ENCODE data around the gene UGT1A10.
"Not testable (repeated sequence)": the region's sequence is repeated elsewhere in the genome, so short reads cannot be mapped to it uniquely, and the experiment has no call there.

UGT1A10 gene

DNA sequence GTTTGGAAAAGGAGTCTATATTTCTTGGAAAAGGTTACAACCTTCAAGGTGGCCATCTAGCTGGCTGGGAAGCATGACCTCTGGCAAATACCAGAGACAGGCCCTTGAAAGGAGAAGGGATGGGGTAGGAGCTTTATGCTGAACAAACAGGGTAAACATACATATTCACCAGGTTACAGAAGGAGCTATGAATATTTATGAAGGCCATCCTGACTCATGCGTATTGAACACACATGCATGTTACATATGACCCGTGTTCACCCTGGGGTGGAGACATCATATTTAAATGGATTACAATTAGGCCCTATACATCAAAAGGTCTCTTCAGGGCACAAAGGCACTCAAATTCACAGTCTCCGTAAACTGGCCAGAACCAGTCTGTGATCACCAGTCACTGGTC, 19.7 kb downstream of the UGT1A10 start:
- not testable (repeated sequence) for DNase-seq (ENCODE audit: low spot score)

GRCh38 chr2:233656443-233656842, 20.2 kb downstream of the UGT1A10 start:
- DNase-seq (ENCODE audit: low spot score) = no peak

DNA sequence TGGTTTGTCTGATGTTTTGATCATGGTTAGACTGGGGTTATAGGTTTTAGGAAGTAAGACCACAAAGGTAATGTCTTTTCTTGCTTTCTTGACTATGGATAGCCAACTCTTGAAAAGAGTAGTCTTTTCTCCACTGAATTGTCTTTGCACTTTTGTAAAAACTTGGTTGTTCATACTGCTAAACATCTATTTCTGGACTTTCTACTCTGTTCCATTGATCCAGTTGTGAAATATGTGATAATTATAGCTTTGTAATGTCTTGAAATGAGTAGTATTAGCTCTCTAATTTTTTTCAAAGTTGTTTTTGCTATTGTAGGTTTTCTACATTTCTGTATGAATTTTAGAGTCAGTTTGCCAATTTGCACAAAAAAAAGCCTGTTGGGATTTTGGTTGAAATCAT, 22.4 kb downstream of the UGT1A10 start:
- no peak for DNase-seq (ENCODE audit: low spot score)

- DNase-seq (ENCODE audit: low spot score) = no peak
Measured at GRCh38 chr2:233663911-233664310, 27.7 kb downstream of the UGT1A10 start.

DNA sequence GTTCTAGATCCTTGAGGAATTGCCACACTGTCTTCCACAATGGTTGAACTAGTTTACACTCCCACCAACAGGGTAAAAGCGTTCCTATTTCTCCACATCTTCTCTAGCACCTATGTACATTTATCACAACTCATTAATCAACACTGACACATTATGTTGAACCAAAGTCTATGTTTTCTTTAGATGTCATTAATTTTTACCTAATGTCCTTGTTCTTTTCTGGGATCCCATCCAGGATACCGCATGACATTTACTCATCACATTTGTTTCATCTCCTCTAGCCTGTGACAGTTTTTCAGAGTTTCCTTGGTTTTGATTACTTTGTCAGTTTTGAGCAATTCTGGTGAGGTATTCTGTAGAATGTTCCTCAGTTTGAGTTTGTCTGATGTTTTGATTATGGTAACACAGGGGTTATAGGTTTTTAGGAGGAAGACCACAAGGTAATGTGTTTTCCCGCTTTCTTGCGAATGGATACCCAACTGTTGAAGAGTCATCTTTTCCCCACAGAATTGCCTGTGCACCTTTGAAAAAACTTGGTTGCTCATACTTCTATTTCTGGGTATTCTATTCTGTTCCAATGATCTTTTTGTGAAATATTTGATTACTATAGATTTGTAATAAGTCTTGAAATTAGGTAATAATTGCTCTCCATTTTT, 32.5 kb downstream of the UGT1A10 start:
- DNase-seq (ENCODE audit: low spot score) = no peak

DNA sequence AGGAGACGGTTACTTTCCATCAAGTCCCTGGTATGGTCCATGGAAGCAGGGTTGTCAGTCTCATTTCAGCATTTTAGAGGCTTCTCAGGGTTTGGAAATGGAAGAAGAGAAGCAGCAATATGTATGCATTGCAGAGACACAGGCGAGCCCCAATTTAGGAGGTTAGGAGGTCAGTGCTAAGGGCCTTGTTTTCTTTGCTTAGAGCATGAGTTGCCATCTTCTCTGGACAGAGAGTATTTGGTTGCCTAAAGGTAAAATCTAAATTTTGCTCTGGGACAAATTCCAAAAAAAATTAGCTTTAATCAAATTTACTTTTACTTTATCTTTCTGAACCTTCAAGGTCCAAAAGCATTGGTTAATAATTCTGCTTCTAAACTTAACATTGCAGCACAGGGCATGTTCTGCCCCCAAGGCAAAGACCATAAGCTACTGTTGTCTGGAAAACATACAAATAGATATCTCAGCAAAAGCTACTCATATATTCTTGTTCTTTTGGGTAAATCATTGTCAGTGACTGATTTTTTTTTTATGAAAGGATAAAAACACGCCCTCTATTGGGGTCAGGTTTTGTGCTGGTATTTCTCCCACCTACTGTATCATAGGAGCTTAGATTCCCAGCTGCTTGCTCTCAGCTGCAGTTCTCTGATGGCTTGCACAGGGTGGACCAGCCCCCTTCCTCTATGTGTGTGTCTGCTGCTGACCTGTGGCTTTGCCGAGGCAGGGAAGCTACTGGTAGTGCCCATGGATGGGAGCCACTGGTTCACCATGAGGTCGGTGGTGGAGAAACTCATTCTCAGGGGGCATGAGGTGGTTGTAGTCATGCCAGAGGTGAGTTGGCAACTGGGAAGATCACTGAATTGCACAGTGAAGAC, 35.3 kb downstream of the UGT1A10 start, which contains the start of gene UGT1A9:
Gene UGT1A9, plus strand, starts transcription at position 609 of the 872 bp plus-strand sequence. Its CDS starts 37 bp downstream, at position 646.
- DNase-seq (ENCODE audit: low spot score) = no peak

- DNase-seq (ENCODE audit: low spot score) = no peak
Measured at GRCh38 chr2:233672886-233673285, 36.6 kb downstream of the UGT1A10 start.

GRCh38 chr2:233673896-233674295, 37.6 kb downstream of the UGT1A10 start:
- no peak for DNase-seq (ENCODE audit: low spot score)

GRCh38 chr2:233674314-233674713, 38.1 kb downstream of the UGT1A10 start:
- no peak for DNase-seq (ENCODE audit: low spot score)

DNA sequence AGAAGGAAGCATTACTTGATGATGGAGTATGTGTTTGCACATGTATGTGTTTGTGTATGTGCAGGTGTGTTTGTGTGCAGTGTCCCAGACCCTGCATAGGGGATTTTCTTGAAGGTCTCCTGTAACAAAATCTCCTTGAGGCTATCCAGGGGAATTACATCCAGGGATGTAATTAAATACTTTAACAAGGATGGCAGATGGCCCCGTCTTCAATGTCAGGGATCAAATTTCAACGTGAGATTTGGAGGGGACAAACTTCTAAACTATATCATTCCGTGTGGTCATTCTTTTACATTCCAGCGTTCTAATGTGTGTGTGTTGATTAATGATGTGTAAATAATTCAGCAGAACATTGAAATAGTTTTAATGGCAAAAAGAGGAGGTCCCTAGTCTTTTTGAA, 38.7 kb downstream of the UGT1A10 start:
- DNase-seq (ENCODE audit: low spot score) = peak; percentile 1

DNA sequence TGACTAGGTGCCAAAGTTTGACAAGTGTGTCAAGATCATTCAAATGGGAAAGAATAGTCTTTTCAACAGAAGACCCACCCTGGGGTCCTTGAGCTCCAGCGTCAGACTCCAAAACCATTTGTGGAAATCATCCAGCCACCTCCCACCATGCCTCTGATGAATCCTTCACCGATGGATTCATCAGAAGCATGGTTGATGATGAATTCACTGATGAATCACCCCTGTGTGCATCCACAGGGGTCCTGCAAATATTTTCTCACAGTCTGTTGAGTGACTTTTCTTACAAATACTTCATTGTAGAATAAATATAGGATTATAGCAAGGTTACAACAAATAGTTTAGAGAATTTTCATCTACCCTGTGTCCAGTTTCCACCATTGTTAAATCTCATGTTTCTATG, 39.8 kb downstream of the UGT1A10 start:
- no peak for DNase-seq (ENCODE audit: low spot score)

- DNase-seq (ENCODE audit: low spot score) = no peak
Measured at GRCh38 chr2:233679196-233679595, 42.9 kb downstream of the UGT1A10 start.

GRCh38 chr2:233680361-233681045, 44.3 kb downstream of the UGT1A10 start:
- no peak for DNase-seq (ENCODE audit: low spot score)

DNA sequence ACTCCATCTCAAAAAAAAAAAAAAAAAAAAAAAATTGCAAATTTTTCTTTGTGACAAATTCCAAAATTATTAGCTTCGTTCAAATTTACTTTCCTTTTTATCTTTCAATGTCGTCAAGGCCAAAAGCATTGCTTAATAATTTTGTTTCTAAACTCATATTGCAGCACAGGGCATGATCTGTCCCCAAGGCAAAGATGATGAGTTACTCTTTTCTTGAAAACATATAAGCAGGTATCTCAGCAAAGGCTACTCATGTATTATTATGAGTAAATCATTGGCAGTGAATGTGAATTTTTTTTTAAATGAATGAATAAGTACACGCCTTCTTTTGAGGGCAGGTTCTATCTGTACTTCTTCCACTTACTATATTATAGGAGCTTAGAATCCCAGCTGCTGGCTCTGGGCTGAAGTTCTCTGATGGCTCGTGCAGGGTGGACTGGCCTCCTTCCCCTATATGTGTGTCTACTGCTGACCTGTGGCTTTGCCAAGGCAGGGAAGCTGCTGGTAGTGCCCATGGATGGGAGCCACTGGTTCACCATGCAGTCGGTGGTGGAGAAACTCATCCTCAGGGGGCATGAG, 45.4 kb downstream of the UGT1A10 start, which contains the start of gene UGT1A7:
Gene UGT1A7, plus strand, starts transcription at position 381 of the 579 bp plus-strand sequence. Its CDS starts 37 bp downstream, at position 418.
- DNase-seq (ENCODE audit: low spot score) = no peak

GRCh38 chr2:233684640-233685039, 48.4 kb downstream of the UGT1A10 start:
- no peak for DNase-seq (ENCODE audit: low spot score)

DNA sequence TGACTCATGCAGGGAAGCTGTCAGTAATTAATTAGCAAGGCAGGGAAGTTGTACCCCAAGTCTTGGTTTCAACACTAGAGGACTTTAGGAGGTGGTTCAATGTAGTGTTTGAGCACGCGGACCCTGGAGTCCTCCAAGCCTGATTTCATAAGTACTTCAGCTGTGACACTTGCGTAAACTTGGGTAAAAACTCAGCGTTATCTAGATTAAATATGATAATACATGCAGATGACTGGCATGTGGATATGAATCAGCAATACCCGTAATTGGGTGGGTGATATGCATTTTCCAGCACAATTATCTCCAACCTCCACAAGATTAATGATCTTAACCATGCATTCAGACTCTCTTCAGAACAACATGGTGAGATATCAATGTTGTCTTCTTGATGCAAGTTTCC, 50.7 kb downstream of the UGT1A10 start:
- DNase-seq (ENCODE audit: low spot score) = no peak

GRCh38 chr2:233688341-233688740, 52.1 kb downstream of the UGT1A10 start:
- no peak for DNase-seq (ENCODE audit: low spot score)

DNA sequence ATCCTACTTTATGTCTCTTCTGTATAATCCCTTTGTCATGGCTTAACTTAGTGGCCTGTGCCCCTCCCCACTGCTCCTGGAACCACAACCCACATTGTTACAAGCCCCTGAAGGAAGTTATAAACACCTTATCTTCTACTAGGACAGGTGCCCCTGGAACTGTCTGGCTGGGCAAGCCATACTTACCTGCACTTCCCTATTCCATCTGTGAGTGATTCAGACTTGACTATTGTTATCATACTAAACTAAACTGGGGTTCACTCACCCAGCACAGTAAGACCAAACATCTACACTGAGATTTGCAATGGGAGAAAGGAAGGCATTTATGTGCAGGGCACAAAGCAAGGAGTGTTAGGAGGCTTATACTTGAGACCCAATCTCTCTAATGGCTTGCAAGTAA, 52.8 kb downstream of the UGT1A10 start:
- no peak for DNase-seq (ENCODE audit: low spot score)

DNA sequence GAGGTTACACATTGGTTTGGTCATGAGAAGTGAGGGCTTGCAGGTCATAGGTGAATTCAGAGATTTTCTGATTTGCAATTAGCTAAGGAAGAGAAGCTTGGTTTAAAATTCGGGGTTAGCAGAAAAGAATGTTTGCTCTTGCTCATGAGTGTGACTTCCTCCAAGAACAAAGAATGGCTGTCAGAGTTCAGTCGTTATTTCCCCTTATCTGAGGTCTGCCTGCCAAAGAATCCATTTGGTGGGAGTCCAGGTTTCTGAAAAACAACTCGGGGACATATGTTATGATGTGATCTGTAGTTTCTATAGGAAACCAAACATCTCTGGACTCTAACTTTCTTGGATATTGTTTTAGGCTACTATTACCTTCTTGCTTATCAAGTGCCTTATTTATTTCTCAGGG, 53.3 kb downstream of the UGT1A10 start:
- no peak for DNase-seq (ENCODE audit: low spot score)

- DNase-seq (ENCODE audit: low spot score) = no peak
Measured at GRCh38 chr2:233690444-233690843, 54.2 kb downstream of the UGT1A10 start.

DNA sequence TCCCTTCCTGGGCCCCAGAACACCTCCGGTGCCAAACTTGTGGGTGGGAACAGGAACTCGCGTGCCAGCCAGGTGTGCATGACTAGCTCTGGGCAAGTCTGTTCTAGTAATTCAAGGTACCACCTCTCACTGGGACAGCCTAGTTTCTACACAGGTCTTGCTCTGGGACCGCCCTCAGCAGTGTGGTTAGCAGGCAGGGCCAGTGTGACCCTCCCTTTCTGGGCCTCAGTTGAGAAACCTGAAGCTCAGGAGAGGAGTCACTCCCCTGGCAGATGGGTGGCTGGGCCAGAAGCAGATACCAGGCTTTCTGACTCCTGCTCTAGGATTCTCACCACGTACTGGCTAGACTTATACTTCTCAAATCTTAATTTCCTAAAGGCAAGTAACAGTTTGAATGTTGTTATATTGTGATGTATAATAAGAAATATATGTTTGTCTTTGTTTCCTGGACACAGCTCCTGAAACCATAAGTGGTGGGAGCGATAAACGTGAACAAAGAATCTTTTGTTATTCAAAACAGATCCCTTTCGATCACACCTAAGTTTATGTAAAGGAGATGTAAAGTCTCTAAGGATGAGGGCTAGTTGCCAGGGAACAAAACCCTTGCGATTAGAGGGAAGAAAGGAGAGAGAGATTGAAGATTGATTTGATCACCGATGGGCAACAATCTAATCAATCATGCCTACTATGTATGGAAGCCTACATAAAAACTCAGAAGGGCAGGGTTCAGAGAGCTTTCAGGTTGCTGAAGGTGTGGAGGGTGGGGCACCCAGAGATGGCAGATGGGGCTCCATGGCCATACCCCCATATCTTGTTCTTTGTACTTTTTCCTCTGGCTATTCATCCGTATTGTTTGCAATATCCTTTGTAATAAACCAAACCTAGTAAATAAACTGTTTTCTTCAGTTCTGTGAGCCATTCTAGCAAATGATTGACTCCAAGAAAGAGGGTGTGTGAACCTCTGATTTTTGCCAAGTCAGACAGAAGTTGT, 55.5 kb downstream of the UGT1A10 start:
- no peak for DNase-seq (ENCODE audit: low spot score)
